Left ventricle myocardium inferior (tissue), 1 donor: Measurements from ENCODE around the gene NPB. TPM values are rescaled to one million over a fixed set of nuclear protein-coding genes. Genes with fewer than 3 reads are reported as not detected.

Experiments
- DNase-seq: peaks from one replicate; pipeline ENCODE4 v3.0.0-alpha.2; 2020
- H3K27ac ChIP-seq: fragments of 200-600 bp; replicated peaks from 2 replicates; pipeline ENCODE4 v1.8.0; 2021
- H3K27me3 ChIP-seq: fragments of 200-600 bp; 2 replicates; pipeline ENCODE4 v1.8.0; 2021; ENCODE audit warnings: low read depth
- H3K36me3 ChIP-seq: fragments of 200-600 bp; 2 replicates; pipeline ENCODE4 v1.8.0; 2021
- H3K4me1 ChIP-seq: fragments of 200-600 bp; 2 replicates; pipeline ENCODE4 v1.8.0; 2021
- H3K4me3 ChIP-seq: fragments of 200-600 bp; 2 replicates; pipeline ENCODE4 v1.8.0; 2021; ENCODE audit warnings: mild to moderate bottlenecking, moderate library complexity
- H3K9me3 ChIP-seq: fragments of 200-600 bp; replicated peaks from 2 replicates; pipeline ENCODE4 v1.8.0; 2021
- CTCF ChIP-seq: fragments of 200-600 bp; IDR thresholded peaks from 2 replicates; pipeline ENCODE4 v1.8.0; 2021; ENCODE audit warnings: antibody characterized with exemption, mild to moderate bottlenecking, borderline replicate concordance
- intact Hi-C: fragments of 100-400 bp; cut with micrococcal nuclease; formaldehyde crosslinking; loops from one replicate; pipeline ENCODE4 v1.11.0; 2022
- total RNA-seq: library from RNA; stranded (reverse); fragmentation: NEBNext Ultra II Directional; extraction: Animal tissue kit (Norgen Biotek cat#: 25700); gene quantifications from one replicate; pipeline ENCODE4 v1.2.1, GENCODE V29; 2021
- donor health status: DM: no; HTN: yes; CAD: no; lungs with severe emphysema.

Gene NPB
- total RNA-seq, 1 donor from 2014 or later: 0.19 TPM

- intact Hi-C loops: no loop called here
- H3K4me1 ChIP-seq: peaks cover 18% of the 10 kb centered on the region
- peaks cover 68% of the 10 kb centered on the region for H3K36me3 ChIP-seq
- H3K27ac ChIP-seq: no peak overlapping the region
- no peak for DNase-seq
- H3K27me3 ChIP-seq: no peaks in the 10 kb centered on the region
- no peaks in the 10 kb centered on the region for H3K9me3 ChIP-seq
- TF ChIP-seq CTCF: no peak
- no peak overlapping the region for H3K4me3 ChIP-seq
Measured at GRCh38 chr17:81898885-81899284, 3.2 kb upstream of the NPB start.

GRCh38 chr17:81899514-81900166 is 2.4 kb upstream of the NPB start:
- Histone ChIP-seq H3K4me1 (peaks cover 16% of the 10 kb centered on the region), H3K9me3 (no peaks in the 10 kb centered on the region), H3K4me3 (no peak overlapping the region), H3K27me3 (no peaks in the 10 kb centered on the region), H3K36me3 (peaks cover 63% of the 10 kb centered on the region), H3K27ac (no peak overlapping the region)
- intact Hi-C loops: no loop called here
- no peak for DNase-seq
- no peak for TF ChIP-seq CTCF

GRCh38 chr17:81900181-81900820 is 1.7 kb upstream of the NPB start:
- H3K27me3 ChIP-seq: no peaks in the 10 kb centered on the region
- H3K36me3 ChIP-seq: peaks cover 62% of the 10 kb centered on the region
- TF ChIP-seq CTCF: no peak
- DNase-seq: no peak
- intact Hi-C loops: no loop called here
- H3K4me1 ChIP-seq: peaks cover 16% of the 10 kb centered on the region
- no peak overlapping the region for H3K4me3 ChIP-seq
- H3K9me3 ChIP-seq: no peaks in the 10 kb centered on the region
- H3K27ac ChIP-seq: no peak overlapping the region

- Histone ChIP-seq H3K36me3 (peaks cover 61% of the 10 kb centered on the region), H3K27ac (no peak overlapping the region), H3K4me3 (peak overlapping the region; percentile 57), H3K9me3 (no peaks in the 10 kb centered on the region), H3K4me1 (peaks cover 16% of the 10 kb centered on the region), H3K27me3 (no peaks in the 10 kb centered on the region)
- no peak for TF ChIP-seq CTCF
- intact Hi-C loops: no loop called here
- no peak for DNase-seq
Measured at GRCh38 chr17:81901167-81902022, 643 bp upstream of the NPB start.

GRCh38 chr17:81902653-81903414 is 796 bp downstream of the NPB start:
- DNase-seq: no peak

More at GRCh38 chr17:81902653-81903414, 796 bp downstream of the NPB start:
- Histone ChIP-seq H3K36me3 (peaks cover 49% of the 10 kb centered on the region), H3K9me3 (no peaks in the 10 kb centered on the region), H3K27ac (no peak overlapping the region), H3K27me3 (no peaks in the 10 kb centered on the region), H3K4me1 (peaks cover 16% of the 10 kb centered on the region), H3K4me3 (peak overlapping the region; percentile 57)
- intact Hi-C loops: no loop called here
- no peak for TF ChIP-seq CTCF
